Sciatic nerve (tissue), 1 donor: Measurements from ENCODE around the gene SMIM35. TPM values are rescaled to one million over a fixed set of nuclear protein-coding genes. Genes with fewer than 3 reads are reported as not detected.

ENCODE experiments used
- total RNA-seq: library from RNA; stranded (reverse); fragmentation: NEBNext Ultra II Directional; extraction: Animal tissue kit (Norgen Biotek cat#: 25700); gene quantifications from one replicate; pipeline ENCODE4 v1.2.1, GENCODE V29; 2021
- donor health status: DM: no; HTN: no; CAD: no.

The SMIM35 gene
- total RNA-seq, 1 donor from 2014 or later, result not detected

Other genes starting within 250 kb of the SMIM35 start
- 141 TPM for gene FXYD6, start 210.3 kb downstream of the SMIM35 start, total RNA-seq
- gene TMPRSS13, start 157.6 kb downstream of the SMIM35 start, total RNA-seq, result 0.58 TPM
- 29.5 TPM for gene IL10RA, start 100.6 kb downstream of the SMIM35 start, total RNA-seq
- gene TMPRSS4, start 9.9 kb downstream of the SMIM35 start, total RNA-seq, result not detected
- gene SCN4B, start 65.9 kb upstream of the SMIM35 start, total RNA-seq, result 2.9 TPM
- gene SCN2B, start 89.7 kb upstream of the SMIM35 start, total RNA-seq, result 2.7 TPM
- gene JAML, start 138.0 kb upstream of the SMIM35 start, total RNA-seq, result 20.8 TPM
- 2.7 TPM for gene MPZL3, start 165.4 kb upstream of the SMIM35 start, total RNA-seq
- gene MPZL2, start 177.3 kb upstream of the SMIM35 start, total RNA-seq, result 49.6 TPM
- 2.5 TPM for gene CD3E, start 217.8 kb upstream of the SMIM35 start, total RNA-seq